ENCODE data around the gene TDRD7. TPM values are rescaled to one million over a fixed set of nuclear protein-coding genes. Genes with fewer than 3 reads are reported as not detected.

The TDRD7 gene
- total and polyA plus RNA-seq, 2 of the 8 experiments (the other 6 are each of a cell fraction or from before 2014, with no cell fraction given) = 1.2 to 2.3 TPM

DNA sequence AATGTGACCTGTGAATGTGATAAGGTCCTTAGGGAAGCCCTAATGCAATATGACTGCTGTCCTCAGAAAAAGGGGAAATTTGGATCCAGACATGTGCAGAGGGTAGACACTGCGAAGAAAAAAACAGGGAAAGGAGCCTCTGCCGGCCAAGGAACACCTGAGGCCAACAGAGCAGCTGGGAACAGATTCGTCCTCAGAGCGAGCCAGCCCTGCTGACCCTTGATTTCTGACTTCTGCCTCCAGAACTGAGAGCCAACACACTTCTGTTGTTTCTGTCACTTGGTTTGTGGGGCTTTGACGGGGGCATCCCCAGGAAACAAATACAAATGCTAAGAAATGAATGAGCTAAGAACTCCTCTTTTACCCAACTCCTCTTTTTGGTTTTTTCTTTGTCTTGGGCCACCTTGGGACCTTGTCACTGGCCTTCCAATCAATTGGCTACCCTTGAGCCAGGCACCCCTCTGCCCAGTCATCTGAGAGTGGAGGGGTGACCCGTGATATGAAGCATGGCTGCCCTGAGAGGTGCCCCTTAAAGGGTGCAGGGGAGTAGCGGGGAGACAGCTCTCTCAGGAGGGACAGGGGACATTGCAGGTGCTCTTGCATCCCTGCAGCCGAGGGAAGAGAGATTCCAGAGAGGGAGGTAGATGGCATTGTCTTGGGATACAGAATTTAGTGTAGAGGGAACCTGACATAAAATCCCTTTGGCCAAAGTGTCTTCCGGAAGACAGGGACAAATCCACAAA, 106.4 kb downstream of the TDRD7 start (continued):
- TF ChIP-seq TAF7 (optimal IDR thresholded peaks at IDR 0.05; ENCODE audit: borderline replicate concordance, low read depth, low read length) (no peak), KDM5A (IDR thresholded peaks at IDR 0.05; ENCODE audit: low read length) (no peak), CBX8 (IDR thresholded peaks at IDR 0.05; ENCODE audit: borderline replicate concordance, low read depth, low read length) (no peak), RFX5 (IDR thresholded peaks at IDR 0.05; ENCODE audit: borderline replicate concordance, low read depth, low read length) (no peak), CTBP2 (IDR thresholded peaks at IDR 0.05; ENCODE audit: borderline replicate concordance, insufficient read depth, insufficient read length, low read length) (no peak), SUZ12 (IDR thresholded peaks at IDR 0.05; ENCODE audit: low read length) (no peak)

All from H1 (cell line).